ENCODE measurements around the gene ABL1.

GRCh38 chr9:130845901-130846481 is 10.9 kb downstream of the ABL1 start:
- TF ChIP-seq TAF1 (IDR thresholded peaks at IDR 0.05; ENCODE audit: low read depth): no peak
- no peak for TF ChIP-seq CTCF (IDR thresholded peaks at IDR 0.05; ENCODE audit: poor library complexity, severe bottlenecking)
- no peak for TF ChIP-seq EP300 (conservative IDR thresholded peaks at IDR 0.05; ENCODE audit: poor library complexity, severe bottlenecking)
- TF ChIP-seq SMC3 (conservative IDR thresholded peaks at IDR 0.05; ENCODE audit: poor library complexity): no peak

Data from neural cell (in vitro differentiated cells).